HG03025 (cell line): ENCODE measurements around the gene NHSL2.

Experiments
- ATAC-seq: cut with Tn5 transposase; IDR thresholded peaks from one replicate; pipeline ENCODE4 v1.9.1; 2021; ENCODE audit warnings: mild to moderate bottlenecking, moderate library complexity; ENCODE audit not compliant: unreplicated experiment, low FRiP score

The NHSL2 gene

DNA sequence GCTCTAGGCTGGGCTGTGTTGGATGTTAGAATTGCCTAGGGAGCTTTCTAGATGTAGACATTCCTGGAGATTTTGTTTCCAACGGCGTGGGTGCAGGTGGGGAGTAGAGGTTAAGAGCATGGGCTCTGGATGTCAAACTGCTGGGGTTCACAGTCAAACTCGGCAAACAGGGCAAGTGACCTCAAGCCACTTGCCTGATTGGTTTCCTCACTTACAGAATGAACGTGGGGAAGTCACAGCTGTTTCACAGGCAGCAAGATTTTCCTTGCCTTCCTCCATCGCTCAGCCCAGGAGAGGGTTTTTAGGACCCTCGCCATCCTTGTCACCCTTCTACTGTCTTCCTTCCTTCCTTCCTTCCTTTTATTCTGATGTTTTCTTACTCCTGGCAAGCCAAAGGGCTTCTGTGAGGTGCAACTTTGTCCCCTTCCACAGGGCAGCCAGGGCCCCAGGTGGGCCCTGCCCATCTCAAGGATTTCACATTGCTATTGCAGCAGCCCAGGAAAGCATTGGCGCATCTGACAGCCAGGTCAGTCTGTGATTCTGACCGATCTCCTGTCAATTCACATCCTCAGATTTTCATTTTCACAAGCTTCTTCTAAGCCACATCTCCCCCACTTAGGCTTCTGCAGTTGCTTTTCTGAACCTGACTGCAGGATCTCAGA, 214.0 kb downstream of the NHSL2 start:
- ATAC-seq = no peak

DNA sequence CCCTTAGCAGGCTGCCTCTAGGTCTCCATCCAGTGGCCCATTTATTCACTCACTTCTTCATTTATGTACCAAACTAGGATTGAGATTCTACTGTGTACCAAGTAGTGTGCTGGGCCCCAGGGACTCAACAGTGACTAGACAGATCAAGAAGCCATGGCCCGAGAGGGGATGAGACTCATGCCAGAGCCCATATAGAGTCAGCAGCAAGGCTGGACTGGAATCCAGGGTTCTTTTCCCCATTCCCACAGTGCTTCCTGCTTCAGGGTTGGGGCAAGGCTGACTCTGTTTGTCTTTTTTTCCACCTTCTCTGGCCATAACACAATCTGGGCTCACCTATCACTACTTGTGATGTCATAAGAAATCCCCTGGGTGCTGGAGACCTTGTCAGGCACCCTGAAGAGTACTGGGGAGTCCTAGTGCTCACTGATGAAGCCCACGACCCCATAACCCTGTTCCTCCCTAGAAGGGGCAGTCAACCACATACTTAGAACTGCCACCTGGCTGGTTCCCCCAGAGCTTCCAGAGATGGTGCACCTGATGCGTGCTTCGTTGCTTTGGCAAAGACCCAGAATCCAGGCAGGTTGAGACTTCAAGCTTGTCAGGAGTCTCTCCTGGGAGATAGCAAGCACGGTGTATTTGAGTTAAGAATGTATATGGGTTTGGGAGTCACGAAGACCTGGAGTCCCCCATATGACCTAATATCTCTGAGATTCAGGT, 214.8 kb downstream of the NHSL2 start:
- no peak for ATAC-seq

DNA sequence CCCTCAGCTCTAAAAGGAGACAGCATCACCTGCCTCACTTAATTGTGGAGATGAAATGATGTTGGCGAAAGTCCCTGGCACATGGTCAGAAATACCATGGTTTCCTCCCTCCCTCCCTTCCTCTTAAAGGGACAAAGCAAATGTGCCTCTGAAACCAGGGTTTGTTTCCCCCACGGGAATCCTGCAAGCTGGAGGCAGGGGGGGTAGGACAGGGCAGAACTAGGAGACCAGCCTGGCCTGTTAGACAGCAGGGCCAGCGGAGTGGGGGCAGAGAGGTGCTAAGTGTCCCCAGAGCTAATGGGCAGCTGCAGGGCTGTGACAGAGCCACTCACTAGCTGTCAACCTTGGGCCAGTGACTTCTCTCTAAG, 215.4 kb downstream of the NHSL2 start:
- no peak for ATAC-seq

DNA sequence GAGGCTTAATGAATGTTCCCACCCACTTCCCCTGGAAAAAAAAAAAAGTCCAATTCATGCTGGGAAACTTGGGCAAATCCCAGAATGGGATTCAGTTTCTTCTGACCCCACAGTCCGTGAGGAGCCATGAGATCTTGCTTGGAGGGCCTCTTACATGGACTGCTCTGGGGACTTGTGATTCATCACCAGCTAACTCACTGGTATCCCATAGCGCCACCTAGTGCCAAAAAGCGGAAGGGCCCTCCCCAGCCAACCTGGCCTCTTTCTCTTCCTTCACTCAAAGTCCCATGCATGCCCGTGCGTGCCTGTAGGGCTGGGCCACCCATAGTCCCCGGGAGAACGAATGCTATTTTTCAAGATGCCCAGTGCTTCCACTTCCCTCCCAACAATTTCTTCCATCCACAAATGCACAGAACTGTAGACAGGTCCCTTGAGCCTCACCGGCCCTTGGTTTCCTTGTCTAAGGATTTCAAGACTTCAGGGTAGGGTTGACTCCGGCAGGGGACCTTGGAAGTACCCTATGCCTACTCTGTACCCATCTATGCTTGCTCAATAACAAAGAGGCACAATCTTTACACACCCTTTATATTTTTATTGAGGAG, 216.0 kb downstream of the NHSL2 start:
- ATAC-seq = peak; percentile 64

DNA sequence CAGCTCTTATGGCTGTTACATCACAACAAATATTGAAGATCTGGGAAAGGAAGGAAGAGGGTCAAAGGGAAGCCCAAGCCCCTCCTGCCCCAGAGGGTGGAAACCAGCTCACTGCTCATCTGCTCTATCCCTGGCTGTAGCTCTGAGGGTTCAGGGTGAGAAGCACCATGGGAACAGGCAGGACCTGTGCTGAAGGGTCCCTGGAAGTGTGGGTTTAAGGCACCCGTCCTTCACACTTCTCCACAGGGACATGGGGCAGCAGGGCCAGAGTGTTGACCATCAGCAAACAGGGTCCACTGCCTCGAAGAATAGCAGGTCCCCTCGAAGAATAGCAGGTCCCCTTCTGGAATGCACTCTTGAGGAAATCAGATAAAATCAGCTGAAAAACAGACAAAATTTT, 216.7 kb downstream of the NHSL2 start:
- no peak for ATAC-seq

DNA sequence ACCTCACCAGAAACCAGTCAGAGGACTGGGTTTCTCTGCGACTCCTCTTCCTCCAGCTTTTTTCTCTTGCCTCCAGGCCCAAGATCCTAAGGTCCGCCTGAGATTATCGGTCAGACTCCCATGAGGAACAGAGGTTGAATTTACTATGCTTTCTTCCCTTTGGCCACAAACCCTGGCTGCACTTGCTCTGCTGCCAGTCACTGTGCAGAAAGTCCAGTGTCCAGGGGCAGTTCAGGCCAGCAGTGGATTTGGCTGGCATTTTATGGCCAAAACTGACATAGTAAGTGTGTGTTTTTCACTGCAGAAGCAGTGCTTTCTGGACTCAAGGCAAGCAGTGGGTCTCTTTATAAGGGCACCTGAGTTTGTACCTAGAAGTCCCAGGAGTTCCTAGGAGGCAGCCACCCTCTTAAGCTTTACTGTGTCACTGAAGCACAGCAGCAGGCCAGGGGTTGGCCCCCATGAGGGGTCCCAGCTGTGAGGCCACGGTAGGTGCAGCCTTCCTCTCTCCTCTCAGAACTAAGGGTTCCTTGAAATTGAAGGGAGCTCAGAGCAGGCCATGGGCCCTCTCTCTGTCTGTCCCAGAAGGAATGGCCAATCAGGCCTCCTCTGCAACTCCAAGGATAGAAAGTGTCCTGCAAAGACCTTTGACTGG, 217.7 kb downstream of the NHSL2 start:
- ATAC-seq = no peak

DNA sequence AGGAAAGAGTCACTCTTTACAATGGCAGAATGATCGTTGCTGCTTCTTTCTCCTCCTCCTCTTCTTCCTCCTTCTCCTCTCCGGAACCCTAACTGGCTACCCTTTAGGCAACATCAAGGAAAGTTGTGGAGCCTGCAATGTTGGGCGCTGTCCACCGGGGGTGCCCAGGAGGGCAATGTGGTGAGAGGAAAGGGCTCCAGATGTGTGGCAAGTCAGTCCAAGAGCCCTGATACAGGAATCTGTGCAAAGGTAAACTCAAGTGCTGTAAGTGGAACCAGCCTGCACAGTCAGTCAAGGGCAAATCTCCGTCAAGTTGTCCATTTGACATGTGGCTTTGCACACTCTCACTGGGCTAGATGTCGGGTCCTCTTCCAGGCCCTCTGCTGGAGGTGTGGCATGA, 218.2 kb downstream of the NHSL2 start:
- ATAC-seq = no peak

DNA sequence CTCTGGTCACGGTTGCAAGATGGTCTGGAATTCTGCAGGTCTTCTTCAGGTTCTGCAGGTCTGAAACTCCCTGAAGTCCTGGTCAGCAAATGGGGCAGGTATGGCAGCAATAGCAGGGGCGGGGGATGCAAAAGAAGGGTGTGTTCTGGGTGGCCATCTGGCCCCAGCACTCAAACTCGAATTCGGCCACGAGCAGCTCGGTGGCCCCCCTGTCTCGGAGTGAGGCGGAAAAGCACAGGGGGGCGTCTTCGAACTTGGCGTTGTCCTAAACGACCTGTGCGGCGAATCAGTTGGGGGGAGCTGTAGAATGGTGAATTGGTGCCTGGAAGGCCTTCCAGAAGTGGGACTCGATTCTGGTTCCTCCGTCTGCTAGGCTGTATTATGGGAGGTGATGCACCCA, 219.0 kb downstream of the NHSL2 start:
- ATAC-seq = no peak

DNA sequence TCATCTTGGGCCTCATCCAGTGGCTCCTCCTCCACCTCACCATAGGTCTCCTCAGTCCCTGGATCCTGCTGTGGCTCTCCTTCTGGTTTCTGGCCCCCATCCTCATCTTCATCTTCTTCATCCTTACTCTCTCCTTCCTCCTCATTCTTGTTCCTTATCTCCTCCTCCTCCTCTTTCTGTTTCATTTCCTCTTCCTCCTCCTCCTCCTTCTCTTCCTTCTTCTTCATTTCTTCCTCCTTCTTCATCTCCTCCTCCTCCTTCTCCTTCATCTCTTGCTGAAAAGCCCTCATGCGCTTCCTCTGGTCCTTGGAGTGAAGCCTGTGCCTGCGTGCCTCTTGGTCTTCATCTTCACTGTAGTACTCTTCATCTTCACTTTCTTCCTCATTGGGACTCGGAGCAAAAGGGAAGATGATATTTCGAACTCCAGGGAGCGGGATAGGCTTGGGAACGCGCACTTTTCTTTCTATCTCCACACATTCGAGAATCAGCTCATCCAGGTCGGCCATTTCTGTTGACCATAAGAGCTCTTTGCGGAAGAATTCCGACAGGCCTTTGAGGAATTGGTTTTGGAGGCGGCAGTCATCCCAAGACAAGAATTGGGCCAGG, 219.6 kb downstream of the NHSL2 start:
- no peak for ATAC-seq

DNA sequence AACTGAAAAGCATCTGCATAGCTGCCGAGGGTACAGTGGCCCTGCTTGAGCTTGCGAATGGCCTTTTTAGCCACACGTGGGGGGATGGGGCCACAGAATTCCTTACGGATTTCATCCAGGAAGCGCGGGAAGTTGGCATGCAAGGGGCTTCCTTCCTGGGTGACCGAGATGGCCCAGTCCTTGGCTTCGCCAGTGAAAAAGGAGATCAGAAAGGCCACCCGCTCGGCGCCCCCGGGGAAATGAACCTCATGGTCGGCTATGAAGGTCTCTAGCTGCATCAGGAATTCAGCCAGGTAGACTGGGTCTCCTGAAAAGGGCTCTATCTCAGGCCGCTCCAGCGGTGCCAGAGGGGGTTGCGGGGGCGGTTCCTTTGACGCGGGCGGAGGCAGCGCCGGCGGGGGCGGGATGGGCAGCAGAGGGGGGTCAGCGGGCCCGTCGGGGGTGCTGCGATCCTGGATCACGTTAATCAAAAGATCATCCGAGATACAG, 220.2 kb downstream of the NHSL2 start:
- ATAC-seq = no peak

DNA sequence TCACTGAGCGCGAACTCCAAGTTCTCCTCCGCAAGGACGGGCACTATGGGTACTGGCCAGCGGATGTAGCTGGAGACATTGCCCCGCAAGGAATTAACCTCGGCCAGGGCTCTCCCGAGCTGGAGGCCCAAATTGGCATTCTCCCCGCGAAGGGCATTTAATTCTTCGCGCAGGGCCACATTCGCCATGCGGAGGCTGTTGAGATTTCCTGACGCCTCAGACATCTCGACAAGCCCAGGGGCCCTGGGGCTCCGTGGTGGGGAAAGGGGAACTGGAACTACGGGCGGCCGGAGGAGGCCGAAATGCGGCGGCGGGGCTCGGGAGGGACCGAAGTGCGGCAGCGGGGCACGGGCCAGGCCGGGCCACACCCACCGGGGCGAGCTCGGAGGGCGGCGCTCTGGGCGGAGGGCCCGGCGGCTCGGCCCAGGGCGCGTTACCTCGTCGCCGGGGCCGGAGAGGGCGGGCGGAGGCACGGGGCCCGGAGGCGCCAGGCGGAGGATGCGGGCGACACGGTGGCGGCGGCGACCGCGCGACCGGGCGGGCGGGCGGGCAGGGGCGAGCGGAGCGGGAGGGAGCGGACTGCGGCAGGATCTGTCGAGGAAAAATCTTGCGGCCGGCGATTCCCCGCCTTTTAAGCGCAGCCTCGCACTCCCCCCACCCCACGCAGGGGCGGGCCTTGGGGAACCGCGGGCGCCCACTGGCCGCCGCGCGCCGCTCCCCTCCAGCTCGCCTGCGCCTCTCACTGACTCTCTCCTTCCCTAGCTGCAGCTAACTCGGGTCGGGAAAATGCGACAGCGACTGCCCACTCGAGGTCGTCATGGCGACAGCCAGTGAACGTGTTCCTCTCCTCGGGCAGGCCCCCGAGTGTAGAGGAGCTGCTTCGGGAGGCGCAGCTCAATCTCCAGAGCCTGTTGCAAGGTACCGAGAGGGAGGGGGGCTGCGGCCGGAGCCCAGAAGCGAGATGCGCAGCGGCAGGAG, 221.0 kb downstream of the NHSL2 start, which contains the start of gene RTL5:
TSS of gene RTL5 (minus strand) at position 599 of the 978 bp plus-strand sequence.
- peak; percentile 76 for ATAC-seq

DNA sequence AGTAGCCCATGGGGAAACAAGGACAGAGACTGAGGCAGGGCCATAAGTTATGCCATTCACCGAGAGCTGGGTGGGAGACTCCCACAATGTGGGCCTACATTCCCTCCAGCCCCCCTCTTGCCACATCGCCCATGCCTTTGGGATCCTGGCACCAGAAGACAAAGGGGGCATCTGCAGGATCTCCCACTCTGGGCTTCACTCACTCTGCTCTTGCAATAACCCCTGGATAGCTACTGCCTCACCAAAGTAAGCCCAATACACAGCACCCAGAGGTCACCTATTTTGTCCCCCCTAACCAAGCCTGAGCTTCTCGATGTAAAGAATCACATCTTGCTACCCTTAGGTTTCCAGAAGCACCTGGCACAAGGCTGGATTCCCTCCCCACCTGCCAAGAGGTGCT, 221.8 kb downstream of the NHSL2 start:
- no peak for ATAC-seq

DNA sequence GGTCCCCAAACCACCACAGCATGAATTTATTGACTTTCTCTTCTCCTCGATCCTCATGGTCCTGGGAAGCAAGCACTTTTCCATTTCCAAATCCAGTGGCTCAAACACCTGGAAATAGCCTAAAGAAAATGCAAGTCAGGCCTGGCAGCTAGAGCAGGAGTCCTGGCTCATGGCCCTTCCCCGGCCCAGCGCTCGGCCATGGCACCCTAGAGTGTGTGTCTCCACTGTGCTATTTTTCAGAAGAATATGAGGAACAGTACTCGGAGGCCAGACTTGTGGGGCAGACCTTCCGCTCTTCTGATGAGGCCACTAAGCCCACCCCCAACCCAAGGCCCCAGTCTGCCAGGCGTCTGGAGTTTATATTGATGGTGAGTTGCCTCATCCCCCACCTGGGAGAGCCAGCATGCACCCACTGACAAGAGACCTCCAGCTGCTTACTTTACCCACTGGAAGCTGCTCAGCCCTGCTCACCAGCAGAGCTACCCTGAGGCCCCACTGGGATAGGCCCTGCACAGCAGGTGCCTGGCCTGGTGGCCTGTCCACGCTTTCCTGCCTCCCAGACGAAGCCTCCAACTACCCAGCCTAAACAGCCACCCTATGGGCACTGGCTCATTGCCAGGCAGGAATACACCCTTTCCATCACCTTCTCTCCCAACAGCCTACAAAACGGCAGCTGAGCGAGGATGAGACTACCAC, 223.4 kb downstream of the NHSL2 start:
- ATAC-seq = no peak

DNA sequence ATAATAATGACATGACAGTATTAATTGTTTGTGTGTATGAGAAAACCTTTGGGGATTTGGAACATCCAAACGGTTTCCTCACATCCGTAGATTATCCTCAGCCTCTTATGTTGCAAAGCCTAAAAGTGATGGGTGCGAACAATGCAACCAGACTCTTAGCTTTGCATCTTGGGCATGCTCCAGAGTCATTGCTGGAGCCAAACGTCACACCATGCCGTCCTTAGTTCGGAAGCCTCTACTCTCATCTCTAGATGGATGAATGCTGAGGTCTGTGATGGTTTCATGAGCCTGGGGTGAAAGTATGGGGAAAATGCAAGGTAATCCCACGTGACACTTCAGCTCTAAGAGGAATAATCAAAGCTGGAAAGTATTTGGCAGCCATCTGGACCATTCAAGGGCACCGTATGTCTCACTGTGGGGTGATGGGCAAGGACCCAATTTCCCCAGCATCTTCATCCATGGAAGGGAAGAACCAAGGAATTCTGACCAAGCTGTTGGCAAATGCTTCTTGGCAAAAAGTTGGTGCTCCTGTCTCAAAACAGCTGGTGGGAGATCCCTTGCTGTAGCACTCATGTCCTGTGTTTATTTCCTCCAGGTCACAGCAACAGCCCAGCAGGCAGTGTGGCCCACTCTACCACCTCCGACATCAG, 227.3 kb downstream of the NHSL2 start:
- no peak for ATAC-seq

DNA sequence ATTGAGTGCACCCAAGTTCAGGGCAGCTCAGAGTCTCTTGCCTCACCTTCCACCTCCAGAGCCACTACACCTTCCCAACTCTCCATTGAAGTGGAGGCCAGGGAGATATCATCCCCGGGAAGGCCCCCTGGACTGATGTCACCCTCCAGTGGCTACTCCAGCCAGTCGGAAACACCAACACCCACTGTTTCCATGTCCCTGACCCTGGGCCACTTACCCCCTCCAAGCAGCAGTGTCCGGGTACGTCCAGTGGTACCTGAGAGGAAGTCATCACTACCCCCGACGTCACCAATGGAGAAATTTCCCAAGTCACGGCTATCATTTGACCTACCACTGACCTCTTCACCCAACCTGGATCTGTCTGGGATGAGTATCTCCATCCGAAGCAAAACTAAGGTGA, 228.9 kb downstream of the NHSL2 start:
- no peak for ATAC-seq

DNA sequence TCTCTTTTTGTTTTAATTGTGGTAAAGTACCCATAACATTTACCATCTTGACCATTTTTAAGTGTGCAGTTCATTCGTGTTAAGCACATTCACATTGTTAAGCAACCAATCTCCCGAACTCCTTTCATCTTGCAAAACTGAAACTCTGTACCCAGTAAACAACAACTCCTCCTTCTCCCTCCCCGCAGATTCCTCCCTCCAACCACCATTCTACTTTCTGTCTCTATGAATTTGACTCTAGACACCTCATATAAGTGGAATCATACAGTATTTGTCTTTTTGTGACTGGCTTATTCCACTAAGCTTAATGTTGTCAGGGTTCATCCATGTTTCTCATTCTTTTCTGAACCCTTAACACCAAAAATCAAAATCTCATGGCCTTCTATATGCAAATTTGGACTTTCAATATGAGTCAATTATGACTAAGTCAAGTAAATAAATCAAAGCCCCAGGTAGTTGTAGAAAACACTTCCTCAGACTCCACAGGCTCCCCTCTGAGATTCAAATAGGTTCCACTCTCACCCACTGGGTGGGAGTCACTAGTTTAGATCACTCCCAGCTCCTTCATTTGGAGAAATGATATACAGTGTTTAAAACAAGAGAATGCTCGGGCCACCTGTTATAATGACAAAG, 230.8 kb downstream of the NHSL2 start:
- ATAC-seq = peak; percentile 57

DNA sequence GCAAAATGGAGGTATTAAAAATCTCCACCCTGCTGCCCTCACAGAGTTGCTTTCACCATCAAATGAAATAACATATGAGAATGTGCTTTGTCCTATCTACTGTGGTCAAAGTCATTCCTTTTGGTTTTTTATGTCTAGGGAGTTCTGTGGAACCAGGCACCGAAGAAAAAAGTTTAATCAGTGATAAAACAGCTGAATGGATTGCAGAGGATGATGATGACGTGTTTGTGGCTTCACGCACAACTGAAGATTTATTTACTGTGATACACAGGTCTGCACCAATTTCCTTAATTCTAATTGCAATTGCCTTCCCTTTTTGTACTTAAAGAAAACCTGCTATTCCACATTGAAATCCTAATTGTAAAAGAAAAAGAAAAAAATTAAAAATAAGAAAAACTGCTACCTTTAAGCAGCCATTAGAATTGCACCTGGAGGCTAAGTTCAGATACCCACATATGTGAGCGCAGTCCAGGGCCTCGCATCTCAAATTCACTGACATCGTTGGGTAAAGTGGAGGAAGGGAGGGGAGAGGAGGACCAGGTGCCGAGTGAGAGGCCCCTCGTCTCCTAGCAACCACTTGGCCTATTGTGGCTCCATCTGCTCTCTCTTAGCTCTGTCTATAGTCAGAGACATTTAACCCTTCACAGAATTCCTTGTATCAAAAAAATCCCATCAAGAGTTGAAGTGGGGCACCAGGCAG, 231.6 kb downstream of the NHSL2 start:
- no peak for ATAC-seq
